Right lobe of liver (tissue), 6 donors: Measurements from ENCODE around the gene TGFB1I1. TPM values are rescaled to one million over a fixed set of nuclear protein-coding genes. Genes with fewer than 3 reads are reported as not detected.

ENCODE experiments used
- ATAC-seq, 4 donors: fragments of 200-7000 bp; cut with Tn5 transposase; one replicate each; pipeline ENCODE4 v1.9.1; 2020; ENCODE audit warnings: mild to moderate bottlenecking in 4 of 4, moderate library complexity in 4 of 4
- DNase-seq, 3 donors: peaks; one replicate each; pipeline ENCODE4 v3.0.0-alpha.2; 2020
- H3K27ac ChIP-seq, 3 donors: fragments of 200-600 bp; one replicate each; pipeline ENCODE4 v1.8.0; 2022
- H3K27me3 ChIP-seq, 2 donors: fragments of 200-600 bp; one replicate each; pipeline ENCODE4 v1.8.0; 2022
- H3K36me3 ChIP-seq, 4 donors: fragments of 200-600 bp; sonication (generic) in 1 of 4; one replicate each; pipeline versions ENCODE4 v1.5.1 to v1.8.0; 2017 to 2022; ENCODE audit warnings: control low read depth in 1 of 4
- H3K4me1 ChIP-seq, 4 donors: fragments of 200-600 bp; sonication (generic) in 1 of 4; one replicate each; pipeline versions ENCODE4 v1.5.1 to v1.8.0; 2017 to 2022; ENCODE audit warnings: control low read depth in 1 of 4
- H3K4me3 ChIP-seq, 3 donors: fragments of 200-600 bp; one replicate each; pipeline ENCODE4 v1.8.0; 2022
- H3K9me3 ChIP-seq, 4 donors: fragments of 200-600 bp; sonication (generic) in 1 of 4; one replicate each; pipeline versions ENCODE4 v1.5.1 to v1.8.0; 2017 to 2022; ENCODE audit warnings: control low read depth in 1 of 4
- POLR2A ChIP-seq: fragments of 450-650 bp; IDR thresholded peaks from one replicate; pipeline ENCODE4 v1.6.1; 2017; ENCODE audit warnings: antibody characterized with exemption, mild to moderate bottlenecking
- WGBS: methylation state at CpG from one replicate; pipeline ENCODE4 v1.1.6; 2018; ENCODE audit warnings: low coverage, low lambda C conversion rate; ENCODE audit not compliant: insufficient coverage; ENCODE audit errors: missing lambda C conversion rate; 5-methylcytosine and 5-hydroxymethylcytosine counted together
- intact Hi-C, 2 donors: fragments of 100-400 bp; cut with DNase I; formaldehyde crosslinking; loops; one replicate each; pipeline versions ENCODE4 v1.11.2 to v1.14.1; 2022
- total RNA-seq, 6 experiments: library from RNA; depleted of rRNA in 2 of 6; stranded (reverse); fragments of >200 nt in 2 of 6; fragmentation: NEBNext Ultra II Directional in 3 of 6; extraction: Animal tissue kit (Norgen Biotek cat#: 25700) in 3 of 6; gene quantifications; one replicate each; pipeline versions ENCODE4 v1.1.0 to v1.2.4, GENCODE V29; 2016 to 2023
- TF ChIP-seq, protein P1 (sequence below), 4 donors: fragments of 200-600 bp in 3 of 4; fragments of 450-650 bp in 1 of 4; IDR thresholded peaks; one replicate each; pipeline versions ENCODE4 v1.5.1 to v1.8.0; 2016 to 2022; ENCODE audit warnings: antibody characterized with exemption in 4 of 4, mild to moderate bottlenecking in 2 of 4
- donor health status: DM: no; HTN: yes; CAD: no.
- donor health status: DM: no; HTN: no; CAD: no.
- donor health status: DM: no; HTN: no; CAD: no.
- donor health status: DM: no; HTN: yes; CAD: no.
- donor health status: DM: no; HTN: yes; CAD: no.

The TGFB1I1 gene
- total RNA-seq, 6 experiments from 2014 or later: 1.9 to 7.9 (median 6.7) TPM

GRCh38 chr16:31513126-31513525, 41.2 kb downstream of the TGFB1I1 start:
- TF ChIP-seq POLR2A: no peak
- TF ChIP-seq, protein P1, sequence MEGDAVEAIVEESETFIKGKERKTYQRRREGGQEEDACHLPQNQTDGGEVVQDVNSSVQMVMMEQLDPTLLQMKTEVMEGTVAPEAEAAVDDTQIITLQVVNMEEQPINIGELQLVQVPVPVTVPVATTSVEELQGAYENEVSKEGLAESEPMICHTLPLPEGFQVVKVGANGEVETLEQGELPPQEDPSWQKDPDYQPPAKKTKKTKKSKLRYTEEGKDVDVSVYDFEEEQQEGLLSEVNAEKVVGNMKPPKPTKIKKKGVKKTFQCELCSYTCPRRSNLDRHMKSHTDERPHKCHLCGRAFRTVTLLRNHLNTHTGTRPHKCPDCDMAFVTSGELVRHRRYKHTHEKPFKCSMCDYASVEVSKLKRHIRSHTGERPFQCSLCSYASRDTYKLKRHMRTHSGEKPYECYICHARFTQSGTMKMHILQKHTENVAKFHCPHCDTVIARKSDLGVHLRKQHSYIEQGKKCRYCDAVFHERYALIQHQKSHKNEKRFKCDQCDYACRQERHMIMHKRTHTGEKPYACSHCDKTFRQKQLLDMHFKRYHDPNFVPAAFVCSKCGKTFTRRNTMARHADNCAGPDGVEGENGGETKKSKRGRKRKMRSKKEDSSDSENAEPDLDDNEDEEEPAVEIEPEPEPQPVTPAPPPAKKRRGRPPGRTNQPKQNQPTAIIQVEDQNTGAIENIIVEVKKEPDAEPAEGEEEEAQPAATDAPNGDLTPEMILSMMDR (IDR thresholded peaks at IDR 0.05): no peak
- Histone ChIP-seq H3K4me3 (no peak overlapping the region), H3K27me3 (no peaks in the 10 kb centered on the region), H3K36me3 (no peaks in the 10 kb centered on the region), H3K9me3 (no peaks in the 10 kb centered on the region), H3K27ac (no peak overlapping the region), H3K4me1 (peaks cover 0 to 9% (median 0%) of the 10 kb centered on the region in 4 donors)
- WGBS: 56% methylated on average over 5 of the region's 6 CpGs
- intact Hi-C loops: no loop called here
- DNase-seq (no peak), ATAC-seq (no peak)

DNA sequence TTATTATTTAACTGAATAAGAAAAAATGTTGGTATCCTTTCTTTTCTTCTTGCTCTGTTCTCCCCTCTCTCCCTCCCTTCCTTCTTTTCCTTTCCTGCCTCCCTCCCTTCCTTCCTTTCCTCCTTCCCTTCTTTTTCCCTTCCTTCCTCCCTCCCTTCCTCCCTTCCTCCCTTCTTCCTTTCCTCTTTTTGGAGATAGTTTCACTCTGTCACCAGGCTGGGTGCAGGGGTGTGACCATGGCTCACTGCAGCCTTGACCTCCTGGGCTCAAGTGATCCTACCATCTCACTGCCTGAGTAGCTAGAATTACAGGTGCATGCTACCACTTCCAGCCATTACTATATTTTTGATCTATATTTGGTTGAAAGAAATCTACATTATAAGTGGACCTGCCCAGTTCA, 41.9 kb downstream of the TGFB1I1 start:
- H3K4me3 ChIP-seq: no peak overlapping the region
- no peak overlapping the region for H3K27ac ChIP-seq
- intact Hi-C loops: no loop called here
- H3K4me1 ChIP-seq: peaks cover 0 to 9% (median 0%) of the 10 kb centered on the region in 4 donors
- H3K9me3 ChIP-seq: no peaks in the 10 kb centered on the region
- H3K36me3 ChIP-seq: no peaks in the 10 kb centered on the region
- no peaks in the 10 kb centered on the region for H3K27me3 ChIP-seq
- TF ChIP-seq, protein P1 (IDR thresholded peaks at IDR 0.05): no peak
- no peak for TF ChIP-seq POLR2A
- DNase-seq: no peak
- no peak for ATAC-seq

- intact Hi-C loops: no loop called here
- Histone ChIP-seq H3K36me3 (no peaks in the 10 kb centered on the region), H3K4me1 (no peaks in the 10 kb centered on the region), H3K9me3 (no peaks in the 10 kb centered on the region), H3K4me3 (no peak overlapping the region), H3K27ac (no peak overlapping the region), H3K27me3 (no peaks in the 10 kb centered on the region)
- ATAC-seq (no peak), DNase-seq (no peak)
- 51% methylated on average over 4 of the region's 4 CpGs for WGBS
- TF ChIP-seq, protein P1 (IDR thresholded peaks at IDR 0.05): no peak
- no peak for TF ChIP-seq POLR2A
Observed at GRCh38 chr16:31517800-31518402, 45.9 kb downstream of the TGFB1I1 start.

DNA sequence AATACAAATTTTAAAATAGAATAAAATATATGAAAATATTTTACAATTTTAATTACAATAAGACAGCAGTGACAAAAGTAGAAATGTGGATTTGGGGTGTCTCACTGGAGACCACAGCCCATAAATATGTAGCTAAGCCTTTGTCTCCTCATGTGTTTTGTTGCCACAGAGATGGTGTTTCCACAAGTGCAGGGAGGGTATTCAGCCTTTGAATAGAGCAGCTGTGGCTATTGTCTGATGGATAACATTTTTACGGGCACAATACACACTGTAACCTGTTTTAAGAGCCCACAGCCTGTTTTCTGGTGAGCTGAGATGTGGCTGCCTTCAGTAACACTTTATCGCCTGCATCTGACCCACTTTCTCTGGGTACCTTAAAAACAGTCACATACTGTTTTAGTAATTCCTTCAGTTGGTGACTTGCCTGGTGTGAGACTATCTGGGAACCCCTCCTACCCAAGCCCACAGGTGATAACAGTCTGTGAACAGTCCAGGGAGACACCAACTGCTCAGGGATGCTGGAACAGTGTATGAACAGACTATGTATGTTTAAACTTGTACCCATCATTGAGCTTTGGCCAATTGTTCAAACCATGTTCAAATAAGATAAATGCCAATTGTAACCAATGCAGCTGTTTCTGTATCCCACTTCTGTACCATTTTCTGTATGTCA, 47.9 kb downstream of the TGFB1I1 start:
- H3K36me3 ChIP-seq: no peaks in the 10 kb centered on the region

More for the DNA sequence above, 47.9 kb downstream of the TGFB1I1 start:
- no peaks in the 10 kb centered on the region for H3K9me3 ChIP-seq
- no peak overlapping the region for H3K4me3 ChIP-seq
- no peaks in the 10 kb centered on the region for H3K27me3 ChIP-seq
- no peak for ATAC-seq
- no peaks in the 10 kb centered on the region for H3K4me1 ChIP-seq
- intact Hi-C loops: no loop called here
- no peak overlapping the region for H3K27ac ChIP-seq
- DNase-seq: no peak
- TF ChIP-seq, protein P1 (IDR thresholded peaks at IDR 0.05): no peak
- TF ChIP-seq POLR2A: no peak
- WGBS: 83% methylated on average over 2 of the region's 2 CpGs
